HG02798 (cell line): ENCODE results near the gene PCSK2.

Experiments used
- ATAC-seq: cut with Tn5 transposase; IDR thresholded peaks from one replicate; pipeline ENCODE4 v1.9.1; 2021; ENCODE audit warnings: mild to moderate bottlenecking; ENCODE audit not compliant: unreplicated experiment, poor library complexity

PCSK2 gene

GRCh38 chr20:17439616-17440296 is 212.9 kb downstream of the PCSK2 start:
- ATAC-seq, result no peak

- ATAC-seq, result no peak
Measured at GRCh38 chr20:17441745-17442144, 214.9 kb downstream of the PCSK2 start.

DNA sequence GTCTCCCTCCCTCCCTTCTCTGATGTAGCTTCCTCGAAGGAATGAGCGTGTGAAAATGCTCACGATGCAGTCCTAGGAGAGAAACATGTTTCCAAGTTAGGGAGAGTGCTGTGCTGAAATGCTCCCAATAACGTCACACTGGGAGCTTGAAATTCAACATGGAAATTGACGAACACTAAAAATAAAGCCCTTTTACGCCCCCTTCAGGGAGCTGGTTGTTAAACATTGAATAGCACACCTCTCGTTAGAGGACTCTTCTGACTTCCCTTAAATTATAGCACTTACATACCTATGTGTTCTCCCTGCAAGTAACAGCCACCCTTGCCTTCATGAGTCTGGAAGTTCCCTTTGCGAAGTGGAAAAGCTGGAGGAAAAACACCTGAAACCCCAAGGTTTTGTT is 215.7 kb downstream of the PCSK2 start:
- ATAC-seq, result no peak

GRCh38 chr20:17443131-17443858 is 216.5 kb downstream of the PCSK2 start:
- no peak for ATAC-seq

DNA sequence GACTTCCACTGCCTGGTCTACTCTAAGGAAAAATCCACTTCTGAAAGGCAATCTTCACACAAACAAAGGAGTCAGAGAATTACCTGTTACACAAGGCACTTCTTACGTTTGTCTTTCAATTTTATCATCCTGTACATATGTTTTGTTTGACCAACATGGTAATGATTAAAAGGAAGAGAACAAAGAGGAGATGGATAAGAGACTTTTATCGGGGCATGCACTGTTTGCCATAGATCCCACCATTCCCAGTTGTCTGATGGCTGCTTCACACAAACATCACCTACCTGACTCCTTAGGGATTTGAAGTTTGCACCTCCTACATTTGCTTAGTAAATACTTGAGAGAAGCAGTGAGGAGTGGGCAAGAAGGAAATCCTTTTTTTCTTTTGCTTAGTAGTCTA is 217.3 kb downstream of the PCSK2 start:
- ATAC-seq, result no peak

DNA sequence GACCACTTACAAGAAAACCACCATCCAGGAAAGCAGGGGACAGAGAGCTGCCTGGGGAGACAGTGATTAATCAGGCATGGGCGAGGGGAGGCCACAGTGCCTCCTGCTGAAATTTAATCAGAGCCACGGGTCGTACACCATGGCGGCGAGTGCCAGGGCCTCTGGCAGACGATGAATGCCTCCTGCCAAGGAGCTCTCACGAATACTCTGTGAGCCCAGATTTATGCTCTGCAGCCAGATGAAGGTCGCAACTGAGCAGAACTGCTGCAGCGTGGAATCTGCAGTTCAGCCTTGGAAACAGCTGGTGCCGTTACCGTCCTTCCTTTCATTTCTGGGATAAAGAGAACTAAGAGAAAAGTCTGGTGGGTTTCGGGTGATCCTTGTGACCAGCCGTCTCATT is 218.7 kb downstream of the PCSK2 start:
- ATAC-seq, result no peak

- ATAC-seq, result no peak
Measured at GRCh38 chr20:17446171-17446570, 219.3 kb downstream of the PCSK2 start.

DNA sequence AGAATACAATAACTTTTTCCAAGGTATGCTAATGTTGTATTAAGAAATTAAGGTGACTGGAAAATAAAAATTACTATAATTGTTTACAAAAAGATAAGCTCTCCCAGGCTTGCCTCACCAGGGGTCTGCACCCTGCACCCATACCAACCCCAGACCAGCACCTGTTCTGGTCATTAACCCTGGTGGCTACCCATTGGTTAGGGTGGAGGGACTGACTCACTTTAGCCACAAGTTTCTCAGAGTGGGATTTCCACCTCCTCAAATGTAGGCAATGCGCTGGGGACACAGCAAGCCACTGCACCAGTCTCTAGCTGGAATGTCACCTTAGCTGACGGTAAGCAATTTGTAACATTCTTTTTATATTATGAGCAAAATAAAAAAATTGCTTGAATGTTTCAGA is 221.2 kb downstream of the PCSK2 start:
- ATAC-seq, result no peak

- no peak for ATAC-seq
Measured at GRCh38 chr20:17449031-17449430, 222.2 kb downstream of the PCSK2 start.

DNA sequence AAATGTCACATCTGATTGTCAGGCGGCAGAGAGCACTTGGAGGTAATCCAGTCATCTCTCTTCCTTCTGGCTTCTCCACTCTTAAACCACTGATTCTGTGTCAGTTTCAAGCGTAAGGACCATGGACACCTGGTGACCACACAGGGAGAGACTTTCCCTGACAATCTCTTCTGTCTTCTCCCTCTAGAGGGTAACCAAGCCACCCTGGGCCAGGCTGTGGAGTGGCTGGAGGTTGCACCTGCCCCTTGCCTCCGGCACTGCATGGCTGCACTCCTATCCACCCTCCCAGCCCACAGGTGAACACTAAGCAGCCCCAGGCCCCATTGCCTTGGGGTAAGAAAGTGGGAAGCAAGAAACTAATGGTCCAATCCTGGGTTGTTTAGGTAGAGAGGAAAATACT is 225.6 kb downstream of the PCSK2 start:
- ATAC-seq, result no peak

- no peak for ATAC-seq
Measured at GRCh38 chr20:17453592-17453991, 226.8 kb downstream of the PCSK2 start.

DNA sequence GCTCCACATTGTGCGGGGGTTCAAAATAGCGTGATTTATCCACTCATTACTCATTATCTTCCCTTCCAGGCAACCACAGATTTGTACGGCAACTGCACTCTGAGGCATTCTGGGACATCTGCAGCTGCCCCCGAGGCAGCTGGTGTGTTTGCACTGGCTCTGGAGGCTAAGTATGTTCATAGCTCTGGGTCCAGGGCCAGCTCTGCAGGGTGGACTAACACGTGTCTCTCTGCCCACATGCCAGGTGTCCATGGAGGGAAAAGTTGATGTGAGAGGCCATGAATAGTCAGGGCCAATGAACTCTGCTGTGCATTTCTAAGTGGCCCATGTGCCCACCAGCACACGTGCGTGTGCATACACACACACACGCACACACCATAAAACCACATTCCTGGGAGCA is 229.4 kb downstream of the PCSK2 start:
- no peak for ATAC-seq

- ATAC-seq, result no peak
Measured at GRCh38 chr20:17457079-17457478, 230.2 kb downstream of the PCSK2 start.

DNA sequence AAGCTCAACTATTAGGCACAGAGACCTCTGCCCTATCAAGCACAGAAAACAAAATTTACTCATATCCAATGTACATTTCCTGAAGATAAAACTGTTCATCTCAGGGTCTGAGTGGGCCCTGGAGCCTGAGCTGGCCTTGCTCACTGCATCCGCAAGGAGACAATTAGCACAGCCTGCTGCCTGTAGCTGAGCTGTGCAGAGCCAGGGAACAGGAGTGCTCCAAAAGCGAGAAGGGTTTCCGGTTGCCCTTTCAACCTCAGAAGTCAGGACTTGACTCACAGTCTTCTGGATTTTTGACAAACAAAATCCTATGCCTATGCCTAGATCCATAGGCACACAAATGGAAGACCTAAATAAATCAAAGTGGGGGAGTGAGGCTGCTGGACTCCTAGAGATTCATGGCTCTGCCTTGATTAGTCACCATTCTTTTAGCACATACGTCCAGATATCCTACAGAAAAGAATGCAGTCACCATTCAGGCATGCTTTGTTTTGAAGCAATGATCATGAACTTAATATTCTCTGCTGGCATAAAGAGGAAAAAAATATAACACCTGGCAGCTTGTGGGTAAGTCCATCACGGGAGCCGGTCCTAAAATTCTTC is 230.8 kb downstream of the PCSK2 start:
- ATAC-seq, result no peak

- ATAC-seq, result no peak
Measured at GRCh38 chr20:17460119-17460518, 233.3 kb downstream of the PCSK2 start.

- ATAC-seq, result no peak
Measured at GRCh38 chr20:17461941-17462340, 235.1 kb downstream of the PCSK2 start.

- no peak for ATAC-seq
Measured at GRCh38 chr20:17463711-17464110, 236.9 kb downstream of the PCSK2 start.

- ATAC-seq, result no peak
Measured at GRCh38 chr20:17465236-17465635, 238.4 kb downstream of the PCSK2 start.

DNA sequence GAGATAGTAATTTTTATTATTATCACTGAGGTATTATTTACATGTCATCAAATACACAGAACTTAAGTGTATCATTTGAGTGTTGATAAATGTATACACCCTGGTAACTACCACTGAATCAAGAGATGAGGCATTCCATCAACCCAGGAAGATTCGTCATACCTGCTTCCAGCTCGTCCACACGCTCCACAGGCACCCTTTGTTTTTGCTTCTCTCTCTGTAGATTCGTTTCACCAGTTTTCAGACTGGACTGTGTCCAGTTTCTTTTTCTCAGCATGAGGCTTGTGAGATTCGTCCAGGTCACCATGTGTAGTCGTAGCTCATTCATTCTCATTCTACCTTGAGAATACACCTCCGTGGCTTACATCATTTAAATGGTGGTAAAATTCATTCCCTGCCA is 239.8 kb downstream of the PCSK2 start:
- no peak for ATAC-seq

- ATAC-seq, result no peak
Measured at GRCh38 chr20:17467120-17467655, 240.3 kb downstream of the PCSK2 start.

DNA sequence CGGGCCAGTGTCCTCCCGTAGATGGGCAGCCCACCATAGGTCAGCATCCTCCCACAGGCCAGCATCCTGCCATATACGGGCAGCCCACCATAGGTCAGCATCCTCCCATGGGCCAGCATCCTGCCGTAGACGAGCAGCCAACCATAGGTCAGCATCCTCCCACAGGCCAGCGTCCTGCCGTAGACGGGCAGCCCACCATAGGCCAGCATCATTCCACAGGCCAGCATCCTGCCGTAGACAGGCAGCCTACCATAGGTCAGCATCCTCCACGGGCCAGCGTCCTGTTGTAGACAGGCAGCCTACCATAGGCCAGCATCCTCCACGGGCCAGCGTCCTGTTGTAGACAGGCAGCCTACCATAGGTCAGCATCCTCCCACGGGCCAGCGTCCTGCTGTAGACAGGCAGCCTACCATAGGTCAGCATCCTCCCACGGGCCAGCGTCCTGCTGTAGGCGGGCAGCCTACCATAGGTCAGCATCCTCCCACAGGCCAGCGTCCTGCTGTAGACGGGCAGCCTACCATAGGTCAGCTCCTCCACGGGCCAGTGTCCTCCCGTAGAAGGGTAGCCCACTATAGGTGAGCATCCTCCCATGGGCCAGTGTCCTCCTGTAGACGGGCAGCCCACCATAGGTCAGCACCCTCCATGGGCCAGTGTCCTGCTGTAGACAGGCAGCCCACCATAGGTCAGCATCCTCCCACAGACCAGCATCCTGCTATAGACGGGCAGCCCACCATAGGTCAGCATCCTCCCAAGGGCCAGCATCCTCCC is 241.4 kb downstream of the PCSK2 start:
- no peak for ATAC-seq
